Muscle of leg (tissue), 11 donors: Measurements from ENCODE around the gene PDK3. TPM values are rescaled to one million over a fixed set of nuclear protein-coding genes. Genes with fewer than 3 reads are reported as not detected.

Experiments used
- DNase-seq: peaks from one replicate; pipeline ENCODE4 v3.0.0; 2013
- H3K27ac ChIP-seq: one replicate; pipeline ENCODE4 v1.5.1; 2013; ENCODE audit warnings: mild to moderate bottlenecking, low read length, control low read depth
- H3K27me3 ChIP-seq: one replicate; pipeline ENCODE4 v1.6.1; 2013; ENCODE audit warnings: low read length; ENCODE audit not compliant: control insufficient read depth, insufficient read depth
- H3K36me3 ChIP-seq: one replicate; pipeline ENCODE4 v1.6.1; 2013; ENCODE audit warnings: low read length; ENCODE audit not compliant: control insufficient read depth, insufficient read depth
- H3K4me1 ChIP-seq: one replicate; pipeline ENCODE4 v1.6.1; 2013; ENCODE audit warnings: low read length; ENCODE audit not compliant: control insufficient read depth, insufficient read depth
- H3K4me3 ChIP-seq: one replicate; pipeline ENCODE4 v1.5.1; 2013; ENCODE audit warnings: low read length, control low read depth
- H3K9me3 ChIP-seq: replicated peaks from 2 replicates; pipeline ENCODE4 v1.6.1; 2013; ENCODE audit warnings: low read depth, low read length; ENCODE audit not compliant: control insufficient read depth
- WGBS: methylation state at CpG from one replicate; pipeline ENCODE4 v1.1.5; 2013; ENCODE audit warnings: missing lambda C conversion rate; ENCODE audit not compliant: insufficient coverage; 5-methylcytosine and 5-hydroxymethylcytosine counted together
- polyA plus RNA-seq, 8 donors: library from polyadenylated mRNA; unstranded; fragments of 120-200 nt; gene quantifications; one replicate each; pipeline versions ENCODE4 v1.2.1 to v1.2.3, GENCODE V29; 2013; ENCODE audit warnings: inconsistent platforms in 1 of 8, low replicate concordance in 1 of 8; ENCODE audit not compliant: insufficient read length in 8 of 8, insufficient read depth in 1 of 8
- total RNA-seq: library from RNA; stranded (reverse); fragments of 120-200 nt; gene quantifications from one replicate; pipeline ENCODE4 v1.2.4, GENCODE V29; 2013

Gene PDK3
- total and polyA plus RNA-seq, 9 donors = 1.6 to 5.6 (median 2.4) TPM

GRCh38 chrX:24528605-24529004 lies 63.5 kb downstream of the PDK3 start:
- no peak overlapping the region for H3K4me3 ChIP-seq
- DNase-seq = no peak
- H3K36me3 ChIP-seq = no peaks in the 10 kb centered on the region
- peaks cover 9% of the 10 kb centered on the region for H3K27me3 ChIP-seq
- no peaks in the 10 kb centered on the region for H3K4me1 ChIP-seq
- H3K9me3 ChIP-seq = no peaks in the 10 kb centered on the region
- no CpG with 5 or more reads among the region's 1 CpG for WGBS
- no peak overlapping the region for H3K27ac ChIP-seq

GRCh38 chrX:24536551-24536950 lies 71.5 kb downstream of the PDK3 start:
- H3K4me3 ChIP-seq = no peak overlapping the region
- no peaks in the 10 kb centered on the region for H3K36me3 ChIP-seq
- H3K9me3 ChIP-seq = no peaks in the 10 kb centered on the region
- H3K27ac ChIP-seq = no peak overlapping the region
- H3K27me3 ChIP-seq = peaks cover 11% of the 10 kb centered on the region
- no peaks in the 10 kb centered on the region for H3K4me1 ChIP-seq
- DNase-seq = no peak

DNA sequence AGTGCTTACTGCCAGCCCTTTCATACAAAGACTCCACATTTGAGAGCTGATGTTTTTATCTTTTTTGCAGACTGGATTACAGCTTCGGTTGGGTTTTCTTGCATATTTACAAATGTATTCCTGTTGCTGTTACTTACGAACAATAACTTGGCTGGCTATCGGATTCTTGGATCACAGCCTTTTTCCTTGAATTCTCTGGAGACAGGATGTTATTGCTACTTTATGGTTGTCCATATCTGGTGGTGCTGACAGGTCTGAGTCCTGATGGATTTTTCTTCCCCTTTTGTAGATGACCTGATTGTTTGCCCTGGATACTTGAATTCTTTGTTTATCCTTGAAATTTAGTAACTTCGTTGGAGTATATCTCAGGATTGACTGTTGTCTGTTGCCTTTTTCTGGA lies 77.7 kb downstream of the PDK3 start:
- Histone ChIP-seq H3K36me3 (no peaks in the 10 kb centered on the region), H3K27me3 (peaks cover 21% of the 10 kb centered on the region), H3K9me3 (no peaks in the 10 kb centered on the region), H3K4me3 (no peak overlapping the region), H3K27ac (no peak overlapping the region), H3K4me1 (no peaks in the 10 kb centered on the region)
- peak; percentile 73 for DNase-seq
- WGBS = no CpG with 5 or more reads among the region's 4 CpGs

GRCh38 chrX:24547961-24548360 lies 82.9 kb downstream of the PDK3 start:
- no peaks in the 10 kb centered on the region for H3K4me1 ChIP-seq
- no peak for DNase-seq
- no peak overlapping the region for H3K4me3 ChIP-seq
- no peak overlapping the region for H3K27ac ChIP-seq
- peaks cover 26% of the 10 kb centered on the region for H3K27me3 ChIP-seq
- H3K36me3 ChIP-seq = no peaks in the 10 kb centered on the region
- no CpG with 5 or more reads among the region's 1 CpG for WGBS
- H3K9me3 ChIP-seq = no peaks in the 10 kb centered on the region

GRCh38 chrX:24550166-24550565 lies 85.1 kb downstream of the PDK3 start:
- Histone ChIP-seq H3K27me3 (peaks cover 20% of the 10 kb centered on the region), H3K36me3 (no peaks in the 10 kb centered on the region), H3K9me3 (no peaks in the 10 kb centered on the region), H3K4me1 (no peaks in the 10 kb centered on the region), H3K4me3 (no peak overlapping the region), H3K27ac (no peak overlapping the region)
- 60% methylated on average over 1 of the region's 5 CpGs for WGBS
- DNase-seq = no peak

DNA sequence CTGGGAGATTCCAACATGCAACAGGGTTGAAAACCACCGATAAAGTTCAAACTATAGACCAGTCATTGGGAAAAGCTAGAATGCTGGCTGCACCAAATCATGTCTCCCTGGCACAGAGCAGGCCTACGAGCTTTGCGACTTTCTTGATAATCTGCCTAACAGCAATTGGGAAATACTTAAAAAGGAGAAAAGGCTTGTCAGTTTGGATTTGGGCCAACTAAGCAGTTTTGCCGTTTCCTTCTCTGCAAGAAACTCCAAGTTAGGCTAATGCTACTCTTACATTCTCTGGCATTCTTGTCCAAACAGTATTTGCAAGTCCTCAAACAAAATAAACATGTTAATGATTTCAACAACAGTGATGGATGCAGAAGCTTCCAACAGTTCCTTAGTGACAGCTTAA lies 87.9 kb downstream of the PDK3 start:
- 50% methylated on average over 3 of the region's 4 CpGs for WGBS
- Histone ChIP-seq H3K9me3 (no peaks in the 10 kb centered on the region), H3K27ac (no peak overlapping the region), H3K36me3 (no peaks in the 10 kb centered on the region), H3K4me3 (no peak overlapping the region), H3K4me1 (no peaks in the 10 kb centered on the region), H3K27me3 (peaks cover 22% of the 10 kb centered on the region)
- DNase-seq = peak; percentile 42

GRCh38 chrX:24561121-24561520 lies 96.0 kb downstream of the PDK3 start:
- Histone ChIP-seq H3K27ac (no peak overlapping the region), H3K9me3 (no peaks in the 10 kb centered on the region), H3K4me1 (no peaks in the 10 kb centered on the region), H3K4me3 (no peak overlapping the region), H3K27me3 (peaks cover 30% of the 10 kb centered on the region), H3K36me3 (no peaks in the 10 kb centered on the region)
- no CpG with 5 or more reads among the region's 5 CpGs for WGBS
- no peak for DNase-seq

GRCh38 chrX:24563291-24564010 lies 98.4 kb downstream of the PDK3 start:
- Histone ChIP-seq H3K27me3 (peaks cover 26% of the 10 kb centered on the region), H3K4me3 (no peak overlapping the region), H3K27ac (no peak overlapping the region), H3K36me3 (no peaks in the 10 kb centered on the region), H3K4me1 (no peaks in the 10 kb centered on the region), H3K9me3 (no peaks in the 10 kb centered on the region)
- 83% methylated on average over 18 of the region's 19 CpGs for WGBS
- no peak for DNase-seq

DNA sequence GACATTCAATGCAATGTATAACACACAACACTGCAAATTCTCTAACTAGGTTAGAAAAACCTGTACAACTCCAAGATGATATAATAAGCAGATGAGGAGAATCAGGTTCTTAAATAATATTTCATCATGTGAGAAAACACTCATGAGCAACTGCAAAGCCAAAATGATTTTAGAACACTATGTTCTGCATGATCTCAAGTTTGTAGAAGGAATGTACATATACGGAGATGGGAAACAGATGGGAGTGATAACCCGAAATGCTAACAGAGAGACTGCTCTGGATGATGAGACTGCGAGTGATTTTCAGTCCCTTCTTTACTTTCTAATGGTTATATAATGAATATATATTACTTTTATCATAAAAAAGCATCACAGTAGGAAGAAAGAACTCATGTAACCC lies 101.2 kb downstream of the PDK3 start:
- WGBS = no CpG with 5 or more reads among the region's 3 CpGs
- peak; percentile 82 for DNase-seq
- Histone ChIP-seq H3K4me1 (no peaks in the 10 kb centered on the region), H3K4me3 (no peak overlapping the region), H3K9me3 (no peaks in the 10 kb centered on the region), H3K36me3 (no peaks in the 10 kb centered on the region), H3K27me3 (peaks cover 26% of the 10 kb centered on the region), H3K27ac (no peak overlapping the region)

DNA sequence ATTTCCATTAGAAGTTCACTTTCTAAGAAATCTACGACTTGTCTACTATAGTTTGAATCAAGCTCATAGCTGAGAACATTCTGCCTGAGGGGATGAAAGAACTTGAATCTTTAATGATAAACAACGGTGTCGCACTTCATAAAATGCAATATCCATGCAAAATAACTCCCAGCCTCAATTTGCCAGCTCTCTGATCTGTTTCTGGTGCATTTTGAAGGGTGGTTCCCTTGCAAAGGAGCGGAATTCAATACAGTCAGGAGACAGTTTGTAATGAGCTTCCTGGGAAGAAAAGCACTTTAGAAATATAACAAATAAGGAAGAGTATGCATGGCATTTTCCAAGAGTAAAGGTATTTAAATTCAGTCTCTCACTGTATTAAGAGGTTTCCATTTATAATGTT lies 102.1 kb downstream of the PDK3 start:
- no peak for DNase-seq
- WGBS = no CpG with 5 or more reads among the region's 4 CpGs

DNA sequence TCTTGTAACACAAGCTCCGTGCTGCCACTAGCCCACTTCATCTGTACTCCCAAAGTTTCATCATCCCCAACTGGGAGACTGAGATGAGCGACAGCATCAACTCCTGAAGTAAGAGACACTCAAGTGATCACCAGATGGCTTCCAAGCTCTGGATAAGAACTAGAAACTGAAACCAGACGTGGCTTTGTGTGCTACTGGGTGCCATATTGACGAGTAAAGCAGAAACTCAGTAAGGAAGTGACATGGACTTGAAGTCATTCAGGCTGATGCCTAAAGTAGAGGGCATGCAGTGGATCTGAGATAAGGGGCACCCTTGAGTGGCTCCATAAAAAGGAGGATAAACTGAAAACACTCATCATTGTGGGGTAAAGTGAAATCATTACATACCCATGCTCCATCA lies 109.7 kb downstream of the PDK3 start:
- Histone ChIP-seq H3K27ac (no peak overlapping the region), H3K36me3 (no peaks in the 10 kb centered on the region), H3K4me1 (no peaks in the 10 kb centered on the region), H3K9me3 (no peaks in the 10 kb centered on the region), H3K4me3 (no peak overlapping the region), H3K27me3 (peaks cover 6% of the 10 kb centered on the region)
- WGBS = 59% methylated on average over 3 of the region's 4 CpGs
- DNase-seq = no peak

More for the DNA sequence above, 102.1 kb downstream of the PDK3 start:
- Histone ChIP-seq H3K4me1 (no peaks in the 10 kb centered on the region), H3K27ac (no peak overlapping the region), H3K27me3 (peaks cover 20% of the 10 kb centered on the region), H3K4me3 (no peak overlapping the region), H3K36me3 (no peaks in the 10 kb centered on the region), H3K9me3 (no peaks in the 10 kb centered on the region)
